Testis (tissue), 3 donors: ENCODE measurements around the gene PLCD3. TPM values are rescaled to one million over a fixed set of nuclear protein-coding genes. Genes with fewer than 3 reads are reported as not detected.

ENCODE experiments used
- DNase-seq: peaks from one replicate; pipeline ENCODE4 v3.0.0-alpha.2; 2019
- H3K27ac ChIP-seq, 2 donors: fragments of 200-600 bp; sonication (generic); one replicate each; pipeline ENCODE4 v1.5.1; 2019
- H3K27me3 ChIP-seq: fragments of 200-600 bp; sonication (generic); one replicate; pipeline ENCODE4 v1.5.1; 2019
- H3K36me3 ChIP-seq: fragments of 200-600 bp; sonication (generic); one replicate; pipeline ENCODE4 v1.5.1; 2017; ENCODE audit warnings: low read depth; ENCODE audit errors: missing control alignments
- H3K4me1 ChIP-seq: fragments of 200-600 bp; sonication (generic); one replicate; pipeline ENCODE4 v1.5.1; 2019
- H3K4me3 ChIP-seq, 2 donors: fragments of 200-600 bp; sonication (generic); one replicate each; pipeline ENCODE4 v1.5.1; 2017 to 2019
- H3K9me3 ChIP-seq: fragments of 200-600 bp; sonication (generic); one replicate; pipeline ENCODE4 v1.5.1; 2017
- POLR2A ChIP-seq: fragments of 450-650 bp; IDR thresholded peaks from one replicate; pipeline ENCODE4 v1.6.1; 2017; ENCODE audit warnings: antibody characterized with exemption, mild to moderate bottlenecking, moderate library complexity
- WGBS, 2 donors: methylation state at CpG; one replicate each; pipeline ENCODE4 v1.1.5; 2018; 5-methylcytosine and 5-hydroxymethylcytosine counted together
- intact Hi-C: fragments of 100-400 bp; cut with DNase I; formaldehyde crosslinking; loops from one replicate; pipeline ENCODE4 v1.15.1; 2023; ENCODE audit warnings: low total_unique reads
- polyA plus RNA-seq: library from polyadenylated mRNA; stranded (reverse); fragments of 350-450 nt; fragmentation: Illumina TruSeq; extraction: RNeasy Lipid Tissue Mini Kit (QIAGEN cat#74804); gene quantifications from one replicate; pipeline ENCODE4 v1.2.3, GENCODE V29; 2014; ENCODE audit warnings: low read depth, low replicate concordance; ENCODE audit not compliant: insufficient read depth
- total RNA-seq, 2 donors: library from RNA; depleted of rRNA; stranded (reverse); fragments of >200 nt; gene quantifications; one replicate each; pipeline ENCODE4 v1.2.3, GENCODE V29; 2016
- TF ChIP-seq, protein P1 (sequence below), 3 experiments: fragments of 450-650 bp in 2 of 3; fragments of 200-600 bp in 1 of 3; sonication (generic) in 1 of 3; IDR thresholded peaks; one replicate each; pipeline ENCODE4 v1.5.1; 2016 to 2019; ENCODE audit warnings: antibody characterized with exemption in 3 of 3, mild to moderate bottlenecking in 2 of 3, moderate library complexity in 1 of 3

The PLCD3 gene
- total and polyA plus RNA-seq, 3 donors from 2014 or later = 62.2 to 106 (median 86.3) TPM

GRCh38 chr17:45096926-45097325 is 35.4 kb downstream of the PLCD3 start:
- Histone ChIP-seq H3K36me3 (no peaks in the 10 kb centered on the region), H3K27ac (no peak overlapping the region), H3K4me1 (peaks cover 25% of the 10 kb centered on the region), H3K4me3 (no peak overlapping the region), H3K9me3 (no peaks in the 10 kb centered on the region), H3K27me3 (no peaks in the 10 kb centered on the region)
- no peak for DNase-seq
- intact Hi-C loops = no loop called here
- TF ChIP-seq, protein P1, sequence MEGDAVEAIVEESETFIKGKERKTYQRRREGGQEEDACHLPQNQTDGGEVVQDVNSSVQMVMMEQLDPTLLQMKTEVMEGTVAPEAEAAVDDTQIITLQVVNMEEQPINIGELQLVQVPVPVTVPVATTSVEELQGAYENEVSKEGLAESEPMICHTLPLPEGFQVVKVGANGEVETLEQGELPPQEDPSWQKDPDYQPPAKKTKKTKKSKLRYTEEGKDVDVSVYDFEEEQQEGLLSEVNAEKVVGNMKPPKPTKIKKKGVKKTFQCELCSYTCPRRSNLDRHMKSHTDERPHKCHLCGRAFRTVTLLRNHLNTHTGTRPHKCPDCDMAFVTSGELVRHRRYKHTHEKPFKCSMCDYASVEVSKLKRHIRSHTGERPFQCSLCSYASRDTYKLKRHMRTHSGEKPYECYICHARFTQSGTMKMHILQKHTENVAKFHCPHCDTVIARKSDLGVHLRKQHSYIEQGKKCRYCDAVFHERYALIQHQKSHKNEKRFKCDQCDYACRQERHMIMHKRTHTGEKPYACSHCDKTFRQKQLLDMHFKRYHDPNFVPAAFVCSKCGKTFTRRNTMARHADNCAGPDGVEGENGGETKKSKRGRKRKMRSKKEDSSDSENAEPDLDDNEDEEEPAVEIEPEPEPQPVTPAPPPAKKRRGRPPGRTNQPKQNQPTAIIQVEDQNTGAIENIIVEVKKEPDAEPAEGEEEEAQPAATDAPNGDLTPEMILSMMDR (IDR thresholded peaks at IDR 0.05) = no peak
- no peak for TF ChIP-seq POLR2A
- 79 to 91% methylated on average over 4 to 11 of the region's 11 CpGs for WGBS, 2 donors

DNA sequence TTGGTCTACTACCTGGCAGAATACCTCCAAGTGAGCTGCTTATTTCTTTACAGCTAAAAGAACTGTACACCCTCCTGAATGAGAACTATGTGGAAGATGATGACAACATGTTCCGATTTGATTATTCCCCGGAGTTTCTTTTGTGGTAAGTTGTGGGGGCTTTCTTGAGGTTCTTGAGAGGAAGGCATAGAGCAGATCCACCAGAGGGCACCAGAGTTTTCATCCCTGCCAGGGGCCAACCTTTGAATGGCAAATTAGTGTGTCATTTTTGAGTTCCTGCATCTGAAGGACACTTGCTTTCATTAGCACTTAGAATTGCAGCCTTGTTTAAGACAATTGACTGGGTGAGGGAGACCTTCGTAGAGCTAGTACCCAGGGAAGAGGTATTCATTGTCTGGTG is 36.2 kb downstream of the PLCD3 start:
- Histone ChIP-seq H3K4me1 (peaks cover 21% of the 10 kb centered on the region), H3K27me3 (no peaks in the 10 kb centered on the region), H3K9me3 (no peaks in the 10 kb centered on the region), H3K36me3 (no peaks in the 10 kb centered on the region), H3K4me3 (no peak overlapping the region), H3K27ac (no peak overlapping the region)
- 55 to 61% methylated on average over 3 of the region's 3 CpGs for WGBS, 2 donors
- no peak for DNase-seq
- intact Hi-C loops = no loop called here
- TF ChIP-seq, protein P1 (IDR thresholded peaks at IDR 0.05) = peak; percentile 38 to 44 (median 42)
- no peak for TF ChIP-seq POLR2A

GRCh38 chr17:45093444-45094110 is 38.7 kb downstream of the PLCD3 start:
- no peak for TF ChIP-seq POLR2A
- TF ChIP-seq, protein P1 (IDR thresholded peaks at IDR 0.05) = no peak
- Histone ChIP-seq H3K36me3 (no peaks in the 10 kb centered on the region), H3K27me3 (no peaks in the 10 kb centered on the region), H3K4me1 (peaks cover 26% of the 10 kb centered on the region), H3K9me3 (no peaks in the 10 kb centered on the region), H3K4me3 (no peak overlapping the region), H3K27ac (peak overlapping the region; percentile 40 to 83)
- 27 to 60% methylated on average over 8 to 13 of the region's 13 CpGs for WGBS, 2 donors
- intact Hi-C loops = no loop called here
- peak; percentile 62 for DNase-seq

DNA sequence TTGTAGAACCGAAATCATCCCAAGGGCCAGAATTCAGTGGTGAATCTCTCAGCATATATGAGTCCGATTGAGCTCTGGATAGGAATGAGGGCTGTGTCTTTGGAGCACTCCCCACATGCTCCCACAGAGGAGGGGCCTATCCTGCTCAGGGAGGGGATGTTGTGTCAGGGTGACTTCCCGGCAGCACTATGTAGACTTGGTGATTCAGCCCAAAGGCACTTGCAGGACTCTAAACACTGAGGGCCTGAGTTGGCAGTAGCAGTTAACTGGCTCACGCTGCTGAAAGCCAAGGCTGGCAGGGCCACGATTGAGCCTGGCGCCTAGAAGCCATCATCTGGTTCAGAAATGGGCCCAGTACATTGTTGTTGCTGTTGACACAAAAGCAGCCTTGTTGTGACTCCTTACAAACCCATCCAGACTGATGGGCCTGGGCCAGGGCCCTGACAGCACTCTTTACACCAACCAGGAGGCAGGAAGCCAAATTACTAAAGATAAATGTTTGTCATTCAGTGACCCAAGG is 39.3 kb downstream of the PLCD3 start:
- TF ChIP-seq POLR2A = no peak
- TF ChIP-seq, protein P1 (IDR thresholded peaks at IDR 0.05) = no peak
- no peak overlapping the region for H3K4me3 ChIP-seq
- peak overlapping the region; percentile 40 to 83 for H3K27ac ChIP-seq
- intact Hi-C loops = no loop called here
- peaks cover 26% of the 10 kb centered on the region for H3K4me1 ChIP-seq
- no peaks in the 10 kb centered on the region for H3K36me3 ChIP-seq
- peak; percentile 80 for DNase-seq
- 38 to 44% methylated on average over 3 to 6 of the region's 6 CpGs for WGBS, 2 donors
- H3K27me3 ChIP-seq = no peaks in the 10 kb centered on the region
- no peaks in the 10 kb centered on the region for H3K9me3 ChIP-seq
